GM13977 (cell line): ENCODE measurements around the gene NAA15.

Experiments used
- DNase-seq: peaks from one replicate; pipeline ENCODE4 v3.0.0; 2012; ENCODE audit warnings: low spot score
- in situ Hi-C: fragments of 300-500 bp; cut with MboI; formaldehyde crosslinking; loops from one replicate; pipeline ENCODE4 v1.12.0; 2022; ENCODE audit warnings: low sequenced_read_pairs, low pct_unique_long_range_greater_than_20kb, mixed read lengths, inconsistent platforms; ENCODE audit not compliant: unreplicated experiment
- TF ChIP-seq, protein P1 (sequence below): IDR thresholded peaks from 2 replicates; pipeline ENCODE4 v1.5.1; 2012; ENCODE audit warnings: mild to moderate bottlenecking, control low read depth; ENCODE audit not compliant: insufficient read depth; ENCODE audit errors: extremely low read depth, missing control alignments

The NAA15 gene

DNA sequence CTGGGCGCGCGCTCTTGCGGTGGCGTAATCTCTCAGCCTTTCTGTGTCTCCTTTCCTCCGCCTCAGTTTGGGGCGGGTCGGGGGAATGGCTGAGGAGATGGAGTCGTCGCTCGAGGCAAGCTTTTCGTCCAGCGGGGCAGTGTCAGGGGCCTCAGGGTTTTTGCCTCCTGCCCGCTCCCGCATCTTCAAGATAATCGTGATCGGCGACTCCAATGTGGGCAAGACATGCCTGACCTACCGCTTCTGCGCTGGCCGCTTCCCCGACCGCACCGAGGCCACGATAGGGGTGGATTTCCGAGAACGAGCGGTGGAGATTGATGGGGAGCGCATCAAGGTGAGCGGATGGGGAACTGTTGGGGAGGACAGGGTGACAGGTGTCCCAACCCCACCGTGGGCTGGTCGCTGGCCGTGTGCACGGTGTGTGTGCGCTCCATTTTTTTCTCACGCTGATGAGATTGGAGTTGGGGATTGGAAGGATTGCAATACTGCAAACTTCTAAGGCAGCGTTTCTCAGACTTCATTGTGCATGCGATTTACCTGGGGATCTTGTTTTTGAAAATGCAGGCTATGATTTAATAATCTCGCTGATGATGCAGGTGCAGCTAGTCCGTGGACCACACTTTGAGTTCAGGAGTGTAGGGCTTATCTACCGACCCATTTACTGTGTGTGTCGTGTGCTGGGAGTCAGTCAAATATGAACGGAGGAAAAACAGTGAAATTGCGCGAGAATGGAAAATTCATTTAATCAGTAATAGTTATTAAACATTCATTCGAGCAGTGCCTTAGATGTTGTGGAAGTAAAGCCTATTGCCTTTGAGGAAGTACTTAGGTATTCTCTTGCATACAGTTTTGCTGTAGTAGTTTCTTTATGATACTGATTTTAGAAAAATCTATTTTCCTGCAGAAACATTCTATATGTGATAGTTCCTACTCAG lies 153.1 kb downstream of the NAA15 start, which contains the start of gene RAB33B:
Gene RAB33B (plus strand): TSS at position 11 of the 935 bp plus-strand sequence. CDS start 75 bp downstream, at position 86.
- in situ Hi-C loops: no loop called here
- no peak for DNase-seq
- TF ChIP-seq, protein P1, sequence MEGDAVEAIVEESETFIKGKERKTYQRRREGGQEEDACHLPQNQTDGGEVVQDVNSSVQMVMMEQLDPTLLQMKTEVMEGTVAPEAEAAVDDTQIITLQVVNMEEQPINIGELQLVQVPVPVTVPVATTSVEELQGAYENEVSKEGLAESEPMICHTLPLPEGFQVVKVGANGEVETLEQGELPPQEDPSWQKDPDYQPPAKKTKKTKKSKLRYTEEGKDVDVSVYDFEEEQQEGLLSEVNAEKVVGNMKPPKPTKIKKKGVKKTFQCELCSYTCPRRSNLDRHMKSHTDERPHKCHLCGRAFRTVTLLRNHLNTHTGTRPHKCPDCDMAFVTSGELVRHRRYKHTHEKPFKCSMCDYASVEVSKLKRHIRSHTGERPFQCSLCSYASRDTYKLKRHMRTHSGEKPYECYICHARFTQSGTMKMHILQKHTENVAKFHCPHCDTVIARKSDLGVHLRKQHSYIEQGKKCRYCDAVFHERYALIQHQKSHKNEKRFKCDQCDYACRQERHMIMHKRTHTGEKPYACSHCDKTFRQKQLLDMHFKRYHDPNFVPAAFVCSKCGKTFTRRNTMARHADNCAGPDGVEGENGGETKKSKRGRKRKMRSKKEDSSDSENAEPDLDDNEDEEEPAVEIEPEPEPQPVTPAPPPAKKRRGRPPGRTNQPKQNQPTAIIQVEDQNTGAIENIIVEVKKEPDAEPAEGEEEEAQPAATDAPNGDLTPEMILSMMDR: peak; percentile 2

DNA sequence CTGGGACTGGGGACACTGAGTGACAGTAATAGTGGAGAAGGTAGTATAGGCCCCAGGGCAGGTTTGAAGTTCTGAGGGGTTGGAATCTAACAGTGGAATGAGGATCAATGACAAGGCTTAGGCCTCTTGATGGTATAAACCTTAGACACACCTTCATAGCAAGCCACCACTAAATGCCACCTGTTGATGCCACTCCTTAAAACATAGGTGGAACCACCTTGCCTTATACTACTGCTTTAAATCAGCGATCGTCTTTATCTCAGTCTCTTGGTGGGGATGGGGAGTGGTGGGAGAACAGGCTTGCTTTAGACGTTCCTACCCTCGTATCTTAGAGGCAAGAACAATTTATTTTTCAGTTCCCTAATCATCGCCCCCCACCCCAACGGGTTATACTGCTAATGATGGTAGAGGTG lies 153.8 kb downstream of the NAA15 start:
- no peak for DNase-seq
- in situ Hi-C loops: no loop called here

DNA sequence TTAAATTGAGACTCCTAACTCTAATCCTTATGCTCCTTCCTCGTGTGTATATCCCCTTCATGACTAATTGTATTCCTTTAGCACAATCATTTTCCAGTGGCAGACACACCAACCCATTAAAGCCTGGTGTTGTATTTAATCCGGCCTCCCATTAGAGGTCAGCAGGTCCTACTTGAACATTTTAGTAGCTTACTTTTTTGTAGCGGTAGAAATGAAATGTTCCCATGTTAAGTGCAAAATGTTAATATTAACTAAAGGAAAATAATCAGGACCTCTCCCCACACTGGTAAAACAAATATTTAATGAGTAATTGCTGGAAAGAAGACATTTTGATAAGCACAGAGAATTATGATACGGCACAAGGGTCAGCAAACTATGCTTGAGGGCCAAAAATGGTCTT lies 156.0 kb downstream of the NAA15 start:
- TF ChIP-seq, protein P1: no peak
- DNase-seq: no peak
- in situ Hi-C loops: no loop called here

More for the DNA sequence above, 153.8 kb downstream of the NAA15 start:
- TF ChIP-seq, protein P1: no peak

DNA sequence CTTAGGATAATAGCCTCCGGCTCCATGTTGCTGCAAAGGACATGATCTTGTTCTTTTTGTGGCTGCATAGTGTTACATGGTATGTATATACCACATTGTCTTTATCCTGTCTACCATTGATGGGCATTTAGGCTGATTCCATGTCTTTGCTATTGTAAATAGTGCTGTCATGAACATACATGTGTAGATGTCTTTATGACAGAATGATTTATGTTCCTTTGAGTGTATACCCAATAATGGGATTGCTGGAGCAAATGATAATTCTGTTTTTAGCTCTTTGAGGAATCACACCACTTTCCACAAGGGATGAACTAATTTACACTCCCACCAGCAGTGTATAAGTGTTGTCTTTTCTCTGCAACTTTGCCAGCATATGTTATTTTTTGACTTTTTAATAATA lies 157.2 kb downstream of the NAA15 start:
- TF ChIP-seq, protein P1: no peak
- no peak for DNase-seq
- in situ Hi-C loops: no loop called here

DNA sequence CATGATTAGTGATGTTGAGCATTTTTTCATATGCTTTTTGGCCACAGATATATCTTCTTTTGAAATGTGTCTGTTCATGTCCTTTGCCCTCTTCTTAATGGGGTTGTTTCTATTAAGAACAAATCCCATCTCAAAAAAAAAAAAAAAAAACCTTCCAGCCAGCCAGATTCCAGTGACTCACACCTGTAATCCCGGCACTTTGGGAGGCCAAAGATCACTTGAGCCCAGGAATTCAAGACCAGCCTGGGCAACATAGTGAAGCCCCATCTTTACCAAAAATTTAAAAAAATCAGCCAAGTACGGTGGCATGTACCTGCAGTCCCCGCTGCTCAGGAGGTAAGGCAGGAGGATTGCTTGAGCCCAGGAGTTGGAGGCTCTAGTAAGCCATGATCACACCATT lies 157.7 kb downstream of the NAA15 start:
- in situ Hi-C loops: no loop called here
- DNase-seq: no peak
- TF ChIP-seq, protein P1: no peak

DNA sequence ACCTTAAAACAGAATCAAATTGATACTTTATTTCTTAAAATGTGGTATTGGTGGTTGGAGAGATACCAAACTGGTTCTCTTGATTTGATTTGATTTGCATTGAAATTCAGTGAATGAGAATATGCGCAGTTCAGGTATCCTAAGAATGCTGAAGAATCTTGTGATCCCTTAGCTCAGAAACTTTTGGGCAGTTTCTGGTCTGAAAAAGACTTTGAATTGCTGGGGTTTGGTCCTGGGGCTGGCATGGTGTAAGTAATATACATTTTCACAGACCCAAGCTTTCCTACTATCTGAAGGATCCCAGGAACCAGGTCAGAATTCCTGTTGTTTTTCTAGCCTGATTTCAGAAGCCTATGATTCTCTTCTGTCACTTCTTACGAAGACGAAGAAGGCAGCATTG lies 159.3 kb downstream of the NAA15 start:
- DNase-seq: no peak
- in situ Hi-C loops: no loop called here
- TF ChIP-seq, protein P1: no peak
